ENCODE data around the gene FRRS1. TPM values are rescaled to one million over a fixed set of nuclear protein-coding genes. Genes with fewer than 3 reads are reported as not detected.

FRRS1 gene
- polyA plus RNA-seq, 3 donors = 0.61 to 2.1 (median 2.1) TPM

DNA sequence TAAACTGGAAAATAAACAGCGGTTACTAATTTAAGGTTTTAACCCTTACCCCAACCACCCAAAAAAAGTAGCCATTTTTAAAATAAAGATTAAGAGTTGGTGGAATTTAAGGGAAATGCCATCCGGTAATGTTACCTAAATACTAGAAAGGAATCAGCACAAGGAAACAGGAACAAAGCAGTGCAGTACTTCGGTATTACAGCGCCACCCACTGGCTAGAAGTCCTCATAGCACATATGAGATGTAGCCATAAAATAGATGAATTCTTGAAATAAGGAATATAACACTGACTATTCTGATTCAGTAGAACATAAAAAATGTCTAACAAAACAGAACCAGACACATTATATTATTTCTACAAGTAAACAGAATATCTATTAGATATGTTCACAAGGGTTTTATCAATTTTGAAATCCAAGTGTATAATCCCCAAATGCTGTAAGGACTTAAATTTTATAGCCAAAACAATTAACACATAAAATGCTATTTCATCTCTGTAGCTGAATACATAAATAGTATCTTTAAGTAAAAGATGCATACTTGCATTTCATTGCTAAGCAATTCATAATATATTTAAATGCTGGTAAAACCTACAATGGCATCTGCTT, 58.8 kb downstream of the FRRS1 start:
- no peak overlapping the region for H2AFZ ChIP-seq (ENCODE audit: insufficient read depth, low read depth, low read length, poor library complexity, severe bottlenecking)
- DNase-seq = peak; percentile 59 to 81 (median 72)
- no peak overlapping the region for H3K27ac ChIP-seq (ENCODE audit: low read depth in 1 of 2, low read length in 2 of 2)
- peaks cover 23% of the 10 kb centered on the region for H3K4me1 Mint-ChIP-seq
- peaks cover 24 to 41% of the 10 kb centered on the region in 2 donors for H3K36me3 ChIP-seq (replicated peaks in 1 of 2; ENCODE audit: control insufficient read depth in 1 of 2, insufficient read depth in 2 of 2, low read length in 2 of 2)
- no peak overlapping the region for H3K4me3 ChIP-seq (replicated peaks in 1 of 3; ENCODE audit: low read depth in 2 of 3, low read length in 3 of 3)
- no peak overlapping the region for H3K4me2 ChIP-seq (replicated peaks; ENCODE audit: extremely low read depth, low read length, poor library complexity, severe bottlenecking)
- no peaks in the 10 kb centered on the region for H3K27me3 Mint-ChIP-seq (ENCODE audit: low read depth in 3 of 3)
- peaks cover 0 to 7% (median 4%) of the 10 kb centered on the region in 7 donors for H3K9me3 Mint-ChIP-seq
- H4K20me1 ChIP-seq (ENCODE audit: insufficient read depth, low read length) = no peaks in the 10 kb centered on the region
- no peak overlapping the region for H3K4me3 Mint-ChIP-seq
- H3K79me2 ChIP-seq (ENCODE audit: insufficient read depth, low read length) = no peaks in the 10 kb centered on the region
- peaks cover 29 to 30% of the 10 kb centered on the region in 2 donors for H3K36me3 Mint-ChIP-seq
- H3K4me1 ChIP-seq (ENCODE audit: control insufficient read depth in 1 of 2, insufficient read depth in 2 of 2, low read length in 2 of 2) = peaks cover 12 to 21% of the 10 kb centered on the region in 2 donors
- intact Hi-C loops (cut with micrococcal nuclease) = loop anchor here (5.0 kb wide), 2 partner anchors 525 to 955 kb away; no protein-coding TSS in a partner anchor
- TF ChIP-seq CTCF (IDR thresholded peaks at IDR 0.05) = peak; percentile 93
- H3K27ac Mint-ChIP-seq = no peak overlapping the region
- WGBS (ENCODE audit: insufficient coverage) = no CpG with 5 or more reads among the region's 4 CpGs
- no peak overlapping the region for H3K9ac ChIP-seq (ENCODE audit: insufficient read depth, low read length, poor library complexity, severe bottlenecking)
- no peaks in the 10 kb centered on the region for H3K27me3 ChIP-seq (ENCODE audit: control insufficient read depth in 2 of 2, insufficient read depth in 2 of 2, low read length in 2 of 2)
- H3K9me3 ChIP-seq (replicated peaks in 1 of 2; ENCODE audit: control insufficient read depth in 1 of 2, insufficient read depth in 1 of 2, low read length in 2 of 2) = no peaks in the 10 kb centered on the region

DNA sequence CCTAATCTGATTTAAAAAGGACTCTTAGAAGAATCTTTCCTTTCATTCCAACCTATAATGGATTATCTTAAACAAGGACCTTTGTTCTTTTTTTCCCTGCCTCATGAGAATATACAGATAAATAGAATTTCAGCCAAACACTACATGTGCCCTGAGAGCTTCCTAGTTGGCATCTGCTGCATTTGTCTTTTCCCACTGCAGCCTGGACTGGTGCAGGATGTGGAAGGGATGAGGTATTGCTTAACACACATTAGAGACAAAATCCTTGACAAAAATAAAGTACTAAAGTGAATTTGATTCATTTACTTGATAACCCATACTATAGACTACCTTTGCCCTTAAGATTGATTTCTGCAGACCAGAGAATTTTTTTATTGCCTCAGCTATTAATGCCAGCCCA, 61.0 kb downstream of the FRRS1 start:
- H3K4me1 ChIP-seq (ENCODE audit: control insufficient read depth in 1 of 2, insufficient read depth in 2 of 2, low read length in 2 of 2) = peaks cover 15 to 27% of the 10 kb centered on the region in 2 donors
- H3K4me3 ChIP-seq (replicated peaks in 1 of 3; ENCODE audit: low read depth in 2 of 3, low read length in 3 of 3) = no peak overlapping the region
- H3K4me3 Mint-ChIP-seq = no peak overlapping the region
- H3K27me3 ChIP-seq (ENCODE audit: control insufficient read depth in 2 of 2, insufficient read depth in 2 of 2, low read length in 2 of 2) = no peaks in the 10 kb centered on the region
- intact Hi-C loops (cut with micrococcal nuclease) = loop anchor here (5.0 kb wide), 2 partner anchors 523 to 953 kb away; no protein-coding TSS in a partner anchor
- H3K79me2 ChIP-seq (ENCODE audit: insufficient read depth, low read length) = no peaks in the 10 kb centered on the region
- no peak for TF ChIP-seq CTCF (IDR thresholded peaks at IDR 0.05)
- H3K9me3 Mint-ChIP-seq = peaks cover 0 to 10% (median 4%) of the 10 kb centered on the region in 7 donors
- peaks cover 16 to 17% of the 10 kb centered on the region in 2 donors for H3K36me3 Mint-ChIP-seq
- H3K9ac ChIP-seq (ENCODE audit: insufficient read depth, low read length, poor library complexity, severe bottlenecking) = no peak overlapping the region
- H3K9me3 ChIP-seq (replicated peaks in 1 of 2; ENCODE audit: control insufficient read depth in 1 of 2, insufficient read depth in 1 of 2, low read length in 2 of 2) = no peaks in the 10 kb centered on the region
- no peaks in the 10 kb centered on the region for H4K20me1 ChIP-seq (ENCODE audit: insufficient read depth, low read length)
- H3K27ac Mint-ChIP-seq = no peak overlapping the region
- no peak overlapping the region for H3K27ac ChIP-seq (ENCODE audit: low read depth in 1 of 2, low read length in 2 of 2)
- H3K27me3 Mint-ChIP-seq (ENCODE audit: low read depth in 3 of 3) = no peaks in the 10 kb centered on the region
- H2AFZ ChIP-seq (ENCODE audit: insufficient read depth, low read depth, low read length, poor library complexity, severe bottlenecking) = no peak overlapping the region
- H3K4me1 Mint-ChIP-seq = peaks cover 31% of the 10 kb centered on the region
- H3K36me3 ChIP-seq (replicated peaks in 1 of 2; ENCODE audit: control insufficient read depth in 1 of 2, insufficient read depth in 2 of 2, low read length in 2 of 2) = peaks cover 16 to 19% of the 10 kb centered on the region in 2 donors
- H3K4me2 ChIP-seq (replicated peaks; ENCODE audit: extremely low read depth, low read length, poor library complexity, severe bottlenecking) = no peak overlapping the region
- no peak for DNase-seq
